Endometrial microvascular endothelial cells (primary cell): ENCODE data around the gene RNPEPL1. TPM values are rescaled to one million over a fixed set of nuclear protein-coding genes. Genes with fewer than 3 reads are reported as not detected.
"Not testable (repeated sequence)": the region's sequence is repeated elsewhere in the genome, so short reads cannot be mapped to it uniquely, and the experiment has no call there.

Experiments
- in situ Hi-C: cut with HindIII; loops from 2 replicates; pipeline ENCODE4 v1.10.0; 2017; ENCODE audit warnings: low sequenced_read_pairs, low pct_unique_long_range_greater_than_20kb; ENCODE audit errors: inconsistent ontology term
- total RNA-seq: library from RNA; depleted of rRNA; stranded (reverse); fragments of >200 nt; gene quantifications from one replicate; pipeline ENCODE4 v1.2.3, GENCODE V29; 2015; ENCODE audit errors: inconsistent ontology term

Gene RNPEPL1
- total RNA-seq, 1 donor from 2014 or later = 23.2 TPM

DNA sequence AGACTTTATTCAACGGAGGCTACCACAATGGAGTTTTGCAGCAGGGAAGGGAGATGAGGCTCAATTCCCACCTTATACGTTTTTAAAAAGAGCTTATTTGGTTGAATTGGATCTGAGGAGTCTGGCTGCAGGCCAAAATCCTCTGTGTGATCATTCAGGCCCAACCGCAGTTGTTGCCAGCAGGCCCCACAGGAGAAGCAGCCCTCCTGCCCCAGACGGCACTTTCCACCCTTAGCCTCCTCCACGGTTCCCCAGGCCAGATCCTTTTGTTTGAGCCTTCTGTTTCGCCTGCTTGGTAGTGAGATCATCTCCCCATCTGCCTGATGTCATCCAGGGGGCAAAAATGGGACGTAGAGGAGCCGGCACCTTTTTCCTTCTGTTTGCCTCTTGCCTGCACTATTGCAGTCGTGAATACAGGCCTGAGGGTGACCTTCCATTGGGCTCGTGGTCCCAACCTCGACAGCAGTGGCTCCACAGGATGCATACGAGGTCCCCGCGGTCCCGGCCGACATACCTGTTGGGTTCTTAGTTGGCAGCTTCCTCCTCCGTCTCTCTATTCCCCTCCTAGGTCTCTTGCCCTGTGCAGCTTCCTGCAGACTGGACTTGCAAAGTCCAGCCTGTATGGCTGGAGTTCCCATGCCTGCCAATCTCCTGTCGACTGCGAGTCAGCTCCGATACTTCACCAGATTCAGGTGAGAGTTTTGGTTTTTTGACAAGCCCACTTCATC is 47.7 kb downstream of the RNPEPL1 start:
- in situ Hi-C loops = no loop called here

DNA sequence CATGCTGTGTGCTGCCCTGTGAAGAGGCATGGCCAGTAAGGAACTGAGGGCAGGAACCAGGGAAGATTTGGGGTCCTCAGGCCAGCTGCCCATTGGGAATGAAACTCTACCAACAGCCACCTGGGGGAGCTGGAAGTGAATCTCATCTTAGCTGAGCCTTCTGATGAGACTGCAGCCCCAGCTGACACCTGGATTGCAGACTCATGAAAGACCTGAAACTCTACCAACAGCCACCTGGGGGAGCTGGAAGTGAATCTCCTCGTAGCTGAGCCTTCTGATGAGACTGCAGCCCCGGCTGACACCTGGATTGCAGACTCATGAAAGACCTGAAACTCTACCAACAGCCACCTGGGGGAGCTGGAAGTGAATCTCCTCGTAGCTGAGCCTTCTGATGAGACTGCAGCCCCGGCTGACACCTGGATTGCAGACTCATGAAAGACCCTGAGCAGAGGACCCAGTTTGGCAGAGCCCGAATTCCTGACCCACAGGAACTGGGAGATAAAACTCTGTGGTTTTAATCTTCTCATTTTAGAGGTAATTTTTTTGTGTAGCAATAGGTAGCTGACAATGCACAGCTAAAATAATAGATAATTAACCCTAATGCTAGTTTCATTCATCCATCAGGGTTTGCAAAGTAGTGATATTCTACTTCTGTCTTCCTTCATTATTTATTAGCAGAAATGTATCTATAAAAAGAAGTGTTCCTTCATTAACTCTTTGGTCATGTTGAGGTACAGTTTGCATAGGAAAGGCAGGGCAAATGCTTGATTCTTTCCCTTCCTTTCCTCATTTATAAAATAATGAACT is 48.8 kb downstream of the RNPEPL1 start:
- in situ Hi-C loops = not testable (repeated sequence)

- in situ Hi-C loops = no loop called here
Measured at GRCh38 chr2:240618776-240619175, 50.5 kb downstream of the RNPEPL1 start.

DNA sequence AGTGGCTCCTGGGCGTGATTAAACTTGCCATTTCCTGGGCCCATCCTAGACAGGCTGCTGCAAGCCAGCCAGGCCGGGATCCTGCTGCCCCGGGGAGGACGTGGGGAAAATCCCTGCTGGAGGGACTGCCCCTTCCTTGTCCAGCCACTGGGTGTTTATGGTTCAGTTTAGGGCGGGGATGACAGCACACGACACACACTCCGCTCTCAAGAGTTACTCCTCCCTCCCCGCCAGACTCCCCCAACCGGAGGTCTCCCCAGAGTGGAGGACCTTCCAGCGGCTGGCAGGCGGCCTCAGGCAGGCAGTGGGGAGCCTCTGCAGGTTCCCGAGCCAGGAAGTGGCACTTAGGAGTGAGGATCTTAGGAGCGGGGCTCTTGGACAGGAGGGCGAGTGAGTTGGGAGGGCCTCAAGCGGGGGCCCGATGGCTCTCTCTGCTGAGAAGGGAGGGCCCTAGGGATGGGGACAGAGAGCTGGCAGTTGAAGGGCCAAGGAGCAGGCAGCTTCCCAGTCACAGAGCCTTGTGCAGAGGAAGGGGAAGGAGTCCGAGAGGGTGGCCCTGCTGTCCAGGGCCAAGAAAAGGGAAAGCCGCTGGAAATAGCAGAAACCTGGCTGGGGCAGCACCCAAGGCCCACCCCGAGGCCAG is 51.3 kb downstream of the RNPEPL1 start:
- in situ Hi-C loops = no loop called here

DNA sequence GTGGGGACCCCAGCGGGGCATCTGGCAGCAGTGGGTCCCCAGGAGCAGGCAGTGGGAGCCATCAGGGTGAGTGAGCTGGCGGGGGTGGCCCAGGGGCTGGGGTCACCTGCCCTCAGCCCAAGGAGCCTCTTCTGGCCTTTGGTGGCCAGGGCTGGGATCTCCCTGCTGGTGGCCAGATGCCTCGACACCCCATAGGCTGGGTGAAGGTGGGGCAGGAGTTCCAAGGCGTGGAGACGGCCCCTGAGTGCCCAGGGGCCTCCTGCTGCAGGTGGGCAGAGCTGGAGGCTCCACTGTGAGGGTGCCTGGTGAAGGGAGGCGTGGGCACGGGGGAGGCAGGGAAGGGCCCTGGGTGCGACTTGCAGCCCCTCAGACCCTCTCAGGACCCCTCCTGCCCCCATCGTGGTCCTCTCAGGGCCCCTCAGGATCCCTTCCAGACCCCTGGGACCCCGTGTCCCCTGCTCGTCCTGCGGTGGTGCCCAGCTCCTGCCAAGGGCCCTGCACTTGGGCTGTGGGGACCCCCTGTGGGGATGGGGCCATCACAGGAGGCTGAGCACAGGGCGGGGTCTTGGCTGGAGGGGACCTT is 52.0 kb downstream of the RNPEPL1 start:
- in situ Hi-C loops = no loop called here

DNA sequence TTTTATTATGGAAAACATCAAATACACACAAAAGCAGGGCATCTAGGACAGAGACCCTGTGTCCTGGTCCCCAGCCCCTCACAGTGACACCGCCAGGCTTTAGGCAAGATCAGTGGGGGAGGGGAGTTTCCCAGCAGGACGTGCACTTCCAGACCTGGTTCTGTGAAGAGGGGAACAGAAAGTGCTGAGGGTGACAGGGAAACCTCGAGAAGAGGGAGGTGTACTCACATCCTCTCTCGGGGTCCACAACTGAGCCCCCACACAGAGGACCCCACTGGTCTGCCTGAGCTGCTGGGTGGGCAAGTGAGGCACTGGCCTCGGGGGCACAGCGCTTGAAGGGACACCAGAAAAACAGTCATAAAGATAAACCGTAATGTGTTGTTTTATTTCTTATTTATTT is 52.6 kb downstream of the RNPEPL1 start:
- in situ Hi-C loops = no loop called here

DNA sequence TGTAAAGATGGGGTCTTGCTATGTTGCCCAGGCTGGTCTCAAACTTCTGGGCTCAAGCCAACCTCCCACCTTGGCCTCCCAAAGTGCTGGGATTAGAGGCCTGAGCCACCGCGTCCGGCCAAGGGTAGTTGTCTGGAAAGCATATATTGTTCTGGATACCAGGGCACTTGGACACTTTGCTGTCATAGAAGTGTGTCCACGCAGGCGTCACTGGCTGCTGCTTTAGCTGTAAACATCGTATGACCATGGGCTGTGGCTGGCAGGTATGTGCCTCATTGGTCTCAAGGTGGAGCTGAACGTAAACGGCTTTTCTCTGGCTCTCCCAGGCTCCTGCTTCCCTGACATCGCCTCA is 53.8 kb downstream of the RNPEPL1 start:
- in situ Hi-C loops = no loop called here

DNA sequence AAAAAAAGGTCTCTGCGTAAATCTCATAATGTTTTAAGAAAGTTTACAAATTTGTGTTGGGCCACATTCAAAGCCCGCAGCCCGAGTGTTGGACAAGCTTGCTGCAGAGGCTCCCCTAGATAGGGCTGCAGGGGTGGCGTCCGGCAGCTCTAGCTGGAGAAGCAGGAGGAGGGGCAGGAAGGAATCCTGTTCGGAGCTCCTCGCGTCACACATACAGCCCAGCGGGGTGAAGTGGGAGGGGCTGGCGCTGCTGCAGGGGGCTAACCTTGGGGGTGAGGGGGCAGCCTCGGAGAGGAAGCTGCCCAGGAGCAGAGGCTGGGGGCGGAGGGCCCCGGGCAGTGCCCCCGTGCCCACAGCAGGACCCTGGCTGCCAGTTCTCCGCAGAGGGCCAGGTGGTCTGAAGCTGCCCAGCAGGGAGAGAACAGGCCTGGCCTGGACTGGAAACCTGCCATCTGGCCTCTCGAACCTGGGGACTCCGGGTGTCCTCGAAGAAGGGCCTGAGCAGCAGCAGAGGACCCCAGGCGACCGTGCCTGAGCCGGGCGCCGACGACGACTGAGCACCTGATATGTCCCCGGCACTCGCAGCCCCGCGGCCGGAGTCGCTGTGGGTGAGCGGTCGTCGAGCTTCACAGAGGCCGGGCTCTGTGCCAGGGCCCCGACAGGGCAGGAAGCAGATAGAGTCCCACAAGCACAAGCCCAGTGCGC is 54.4 kb downstream of the RNPEPL1 start:
- in situ Hi-C loops = no loop called here

GRCh38 chr2:240623531-240624010 is 55.3 kb downstream of the RNPEPL1 start:
- in situ Hi-C loops = no loop called here

GRCh38 chr2:240624011-240624949 is 56.0 kb downstream of the RNPEPL1 start:
- in situ Hi-C loops = no loop called here

GRCh38 chr2:240624950-240625621 is 56.8 kb downstream of the RNPEPL1 start, which contains the start of gene GPR35:
Gene GPR35, plus strand, starts transcription at chr2:240625480. Its CDS starts 4,473 bp downstream, at chr2:240629953.
- in situ Hi-C loops = no loop called here

DNA sequence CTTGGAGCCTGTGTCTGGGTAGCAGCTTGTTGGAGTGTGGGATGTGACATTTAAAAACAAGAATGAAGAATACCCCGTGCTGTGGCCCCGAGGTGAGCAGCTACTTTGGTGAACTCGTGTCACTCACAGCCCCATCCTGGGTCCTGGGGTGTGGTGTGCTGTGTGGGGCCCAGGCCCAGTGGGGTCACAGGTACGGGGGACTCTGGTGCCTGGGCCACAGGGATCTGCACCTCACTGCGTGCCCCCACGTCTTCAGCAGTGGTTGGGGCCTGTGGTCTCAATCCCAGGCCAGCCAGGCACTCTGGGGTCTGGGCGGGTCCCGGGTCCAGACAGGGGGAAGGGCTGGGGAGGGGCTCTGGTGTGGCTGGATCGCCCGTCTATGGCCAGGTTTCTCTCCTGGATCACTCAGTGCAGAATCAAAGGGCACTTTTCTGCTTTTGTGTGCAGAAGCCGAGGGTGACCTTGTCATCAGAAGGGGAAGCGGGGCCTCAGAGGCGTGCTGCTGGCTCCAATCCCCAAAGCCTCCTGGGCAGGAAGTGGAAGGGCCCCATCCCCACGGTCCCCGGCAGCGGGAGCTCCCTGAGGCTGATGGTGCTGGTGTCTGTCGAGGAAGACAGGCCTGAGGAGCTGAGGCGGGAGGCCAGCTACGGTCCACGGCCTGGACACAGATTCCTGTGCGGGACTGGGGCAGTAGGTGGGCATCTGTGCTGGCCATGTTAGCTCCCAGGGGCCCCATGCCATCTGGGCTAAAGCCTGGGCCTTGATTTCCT is 58.4 kb downstream of the RNPEPL1 start:
- in situ Hi-C loops = no loop called here

GRCh38 chr2:240627736-240628506 is 59.6 kb downstream of the RNPEPL1 start:
- in situ Hi-C loops = no loop called here

DNA sequence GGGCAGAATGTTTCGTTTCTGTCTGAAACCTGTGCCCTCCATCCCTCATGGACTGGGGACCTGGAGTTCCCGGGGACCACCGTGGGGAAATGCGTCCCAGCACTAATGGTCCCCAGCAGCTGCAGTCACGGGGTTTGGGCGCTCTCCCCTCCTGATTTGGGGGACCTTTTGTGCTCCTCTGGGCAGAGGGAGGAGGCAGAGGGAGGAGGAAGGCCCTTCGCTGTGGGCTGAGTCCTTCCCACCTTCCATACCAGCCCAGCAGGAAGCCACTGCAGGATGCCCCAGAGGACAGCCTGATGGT is 60.2 kb downstream of the RNPEPL1 start:
- in situ Hi-C loops = no loop called here

GRCh38 chr2:240628808-240629618 is 60.7 kb downstream of the RNPEPL1 start:
- in situ Hi-C loops = no loop called here
